Mucosa of rectum (tissue), 2 donors: ENCODE data around the gene BEST3.
"Not testable (repeated sequence)": the region's sequence is repeated elsewhere in the genome, so short reads cannot be mapped to it uniquely, and the experiment has no call there.

Experiments used
- H3K27ac ChIP-seq, 2 donors: one replicate each; pipeline ENCODE4 v1.7.0; 2013; ENCODE audit warnings: inconsistent platforms in 2 of 2, low read depth in 2 of 2, low read length in 2 of 2
- H3K27me3 ChIP-seq, 2 donors: one replicate each; pipeline ENCODE4 v1.7.0; 2013; ENCODE audit warnings: low read length in 2 of 2; ENCODE audit not compliant: control insufficient read depth in 2 of 2, insufficient read depth in 2 of 2
- H3K36me3 ChIP-seq, 2 donors: one replicate each; pipeline ENCODE4 v1.7.0; 2013; ENCODE audit warnings: low read length in 2 of 2; ENCODE audit not compliant: control insufficient read depth in 2 of 2, insufficient read depth in 2 of 2
- H3K4me1 ChIP-seq, 2 donors: one replicate each; pipeline ENCODE4 v1.7.0; 2013; ENCODE audit warnings: low read length in 2 of 2, mild to moderate bottlenecking in 1 of 2; ENCODE audit not compliant: control insufficient read depth in 2 of 2, insufficient read depth in 2 of 2
- H3K4me3 ChIP-seq, 2 donors: one replicate each; pipeline ENCODE4 v1.7.0; 2013; ENCODE audit warnings: low read length in 2 of 2
- H3K9ac ChIP-seq, 2 donors: one replicate each; pipeline ENCODE4 v1.7.0; 2013; ENCODE audit warnings: low read length in 2 of 2, low read depth in 1 of 2, mild to moderate bottlenecking in 1 of 2
- H3K9me3 ChIP-seq, 2 donors: one replicate each; pipeline ENCODE4 v1.7.0; 2013; ENCODE audit warnings: low read length in 2 of 2; ENCODE audit not compliant: control insufficient read depth in 2 of 2
- donor health status: healthy.
- donor health status: Normal muscosa, but diverticular disease.

BEST3 gene

DNA sequence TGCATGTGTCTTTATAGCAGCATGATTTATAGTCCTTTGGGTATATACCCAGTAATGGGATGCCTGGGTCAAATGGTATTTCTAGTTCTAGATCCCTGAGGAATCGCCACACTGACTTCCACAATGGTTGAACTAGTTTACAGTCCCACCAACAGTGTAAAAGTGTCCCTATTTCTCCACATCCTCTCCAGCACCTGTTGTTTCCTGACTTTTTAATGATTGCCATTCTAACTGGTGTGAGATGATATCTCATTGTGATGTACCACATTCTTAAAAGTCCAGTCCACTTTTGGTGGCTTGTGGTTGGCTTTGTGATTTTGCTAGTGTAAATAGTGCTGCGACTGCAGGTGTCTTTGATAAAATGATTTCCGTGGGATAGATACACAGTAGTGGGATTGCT, 94.8 kb downstream of the BEST3 start:
- not testable (repeated sequence) for H3K27ac ChIP-seq, H3K9ac ChIP-seq, H3K9me3 ChIP-seq, H3K4me1 ChIP-seq, H3K4me3 ChIP-seq, H3K27me3 ChIP-seq
- H3K36me3 ChIP-seq, result peaks cover 35 to 36% of the 10 kb centered on the region in 2 donors
